ENCODE data around the gene ABCB11. TPM values are rescaled to one million over a fixed set of nuclear protein-coding genes. Genes with fewer than 3 reads are reported as not detected.
A peak's percentile ranks its signal among the peaks of the same experiment; 100 is the strongest.

ABCB11 gene
- polyA plus RNA-seq, 1 donor from 2014 or later, result not detected

- H3K36me3 ChIP-seq (ENCODE audit: insufficient read depth, low read length), result no peaks in the 10 kb centered on the region
- no peaks in the 10 kb centered on the region for H3K27me3 ChIP-seq (ENCODE audit: insufficient read depth, low read depth, low read length)
- H3K4me2 ChIP-seq (ENCODE audit: low read length), result no peak overlapping the region
- H3K9me3 ChIP-seq (ENCODE audit: low read length), result no peaks in the 10 kb centered on the region
- H3F3A ChIP-seq (ENCODE audit: insufficient read depth, low read length, poor library complexity, severe bottlenecking), result no peaks in the 10 kb centered on the region
- no peak overlapping the region for H3K9ac ChIP-seq (ENCODE audit: low read length)
- peak overlapping the region; percentile 9 for H3K4me3 ChIP-seq (ENCODE audit: low read length)
- peak overlapping the region; percentile 63 for H3K27ac ChIP-seq (ENCODE audit: low read length)
- no peaks in the 10 kb centered on the region for H4K20me1 ChIP-seq (ENCODE audit: insufficient read depth)
- H2AFZ ChIP-seq (ENCODE audit: low read depth, low read length), result no peak overlapping the region
- no peaks in the 10 kb centered on the region for H3K79me2 ChIP-seq (replicated peaks; ENCODE audit: insufficient read depth, low read length)
- TF ChIP-seq REST (IDR thresholded peaks at IDR 0.05; ENCODE audit: borderline replicate concordance) (peak; percentile 100), EP300 (conservative IDR thresholded peaks at IDR 0.05; ENCODE audit: poor library complexity, severe bottlenecking) (peak; percentile 93), EZH2 (IDR thresholded peaks at IDR 0.05; ENCODE audit: borderline replicate concordance, insufficient read depth, low read length, poor library complexity, severe bottlenecking) (no peak), POLR2AphosphoS5 (IDR thresholded peaks at IDR 0.05) (peak; percentile 83), SMC3 (conservative IDR thresholded peaks at IDR 0.05; ENCODE audit: poor library complexity) (no peak), TAF1 (IDR thresholded peaks at IDR 0.05; ENCODE audit: low read depth) (no peak), CTCF (IDR thresholded peaks at IDR 0.05; ENCODE audit: poor library complexity, severe bottlenecking) (no peak), MXI1 (conservative IDR thresholded peaks at IDR 0.05; ENCODE audit: poor library complexity, severe bottlenecking) (no peak)
- no peaks in the 10 kb centered on the region for H3K9me2 ChIP-seq (ENCODE audit: insufficient read depth, low read length)
These were observed 55.0 kb downstream of the ABCB11 start for GRCh38 chr2:168976034-168976654.

- no peak overlapping the region for H3K4me3 ChIP-seq (ENCODE audit: low read length)
- no peaks in the 10 kb centered on the region for H4K20me1 ChIP-seq (ENCODE audit: insufficient read depth)
- H2AFZ ChIP-seq (ENCODE audit: low read depth, low read length), result no peak overlapping the region
- H3K9me3 ChIP-seq (ENCODE audit: low read length), result no peaks in the 10 kb centered on the region
- H3K27ac ChIP-seq (ENCODE audit: low read length), result no peak overlapping the region
- H3K36me3 ChIP-seq (ENCODE audit: insufficient read depth, low read length), result no peaks in the 10 kb centered on the region
- H3F3A ChIP-seq (ENCODE audit: insufficient read depth, low read length, poor library complexity, severe bottlenecking), result no peaks in the 10 kb centered on the region
- no peak for TF ChIP-seq SMC3 (conservative IDR thresholded peaks at IDR 0.05; ENCODE audit: poor library complexity)
- no peak for TF ChIP-seq POLR2AphosphoS5 (IDR thresholded peaks at IDR 0.05)
- TF ChIP-seq REST (IDR thresholded peaks at IDR 0.05; ENCODE audit: borderline replicate concordance), result no peak
- no peak for TF ChIP-seq MXI1 (conservative IDR thresholded peaks at IDR 0.05; ENCODE audit: poor library complexity, severe bottlenecking)
- no peak for TF ChIP-seq CTCF (IDR thresholded peaks at IDR 0.05; ENCODE audit: poor library complexity, severe bottlenecking)
- TF ChIP-seq TAF1 (IDR thresholded peaks at IDR 0.05; ENCODE audit: low read depth), result no peak
- no peak for TF ChIP-seq EP300 (conservative IDR thresholded peaks at IDR 0.05; ENCODE audit: poor library complexity, severe bottlenecking)
- no peak for TF ChIP-seq EZH2 (IDR thresholded peaks at IDR 0.05; ENCODE audit: borderline replicate concordance, insufficient read depth, low read length, poor library complexity, severe bottlenecking)
- no peak for TF ChIP-seq RAD21 (conservative IDR thresholded peaks at IDR 0.05)
- no peak overlapping the region for H3K4me2 ChIP-seq (ENCODE audit: low read length)
- H3K27me3 ChIP-seq (ENCODE audit: insufficient read depth, low read depth, low read length), result no peaks in the 10 kb centered on the region
- no peaks in the 10 kb centered on the region for H3K79me2 ChIP-seq (replicated peaks; ENCODE audit: insufficient read depth, low read length)
- no peak overlapping the region for H3K9ac ChIP-seq (ENCODE audit: low read length)
- no peaks in the 10 kb centered on the region for H3K9me2 ChIP-seq (ENCODE audit: insufficient read depth, low read length)
These were observed 56.7 kb downstream of the ABCB11 start for GRCh38 chr2:168974428-168974827.

Measured in neural cell (in vitro differentiated cells).